HCT116 (cell line): Measurements from ENCODE around the gene SMIM11.

Experiments
- EZH2 ChIP-seq: fragments of 200-600 bp; sonication (generic); IDR thresholded peaks from 2 replicates; pipeline ENCODE4 v1.6.1; 2017; ENCODE audit warnings: antibody characterized with exemption, mixed run types
- POLR2A ChIP-seq: IDR thresholded peaks from 2 replicates; pipeline ENCODE4 v1.7.0; 2011; ENCODE audit warnings: borderline replicate concordance; ENCODE audit not compliant: insufficient read depth, insufficient read length; ENCODE audit errors: extremely low read depth
- POLR2AphosphoS5 ChIP-seq: IDR thresholded peaks from 2 replicates; pipeline ENCODE4 v1.6.1; 2011; ENCODE audit warnings: mild to moderate bottlenecking, low read depth, low read length, moderate library complexity
- RAD21 ChIP-seq: IDR thresholded peaks from 2 replicates; pipeline ENCODE4 v1.6.1; 2012; ENCODE audit warnings: low read depth, mild to moderate bottlenecking
- SRF ChIP-seq: IDR thresholded peaks from 2 replicates; pipeline ENCODE4 v1.6.1; 2012; ENCODE audit warnings: low read depth
- ZFX ChIP-seq: fragments of 450-650 bp; IDR thresholded peaks from 2 replicates; pipeline ENCODE4 v1.6.1; 2017
- TF ChIP-seq, protein P1 (sequence below), 3 experiments: fragments of 200-600 bp in 1 of 3; sonication (generic) in 1 of 3; IDR thresholded peaks in 2 of 3; conservative IDR thresholded peaks in 1 of 3; 2 replicates each; pipeline ENCODE4 v1.5.1; 2012 to 2017; ENCODE audit warnings: low read depth in 2 of 3, low read length in 2 of 3, antibody characterized with exemption in 1 of 3, borderline replicate concordance in 1 of 3, control low read depth in 1 of 3, mild to moderate bottlenecking in 1 of 3, mixed read lengths in 1 of 3, mixed run types in 1 of 3, moderate library complexity in 1 of 3; ENCODE audit not compliant: insufficient read depth in 1 of 3
- TF ChIP-seq, protein P2 (sequence below): IDR thresholded peaks from 2 replicates; pipeline ENCODE4 v1.6.1; 2012

DNA sequence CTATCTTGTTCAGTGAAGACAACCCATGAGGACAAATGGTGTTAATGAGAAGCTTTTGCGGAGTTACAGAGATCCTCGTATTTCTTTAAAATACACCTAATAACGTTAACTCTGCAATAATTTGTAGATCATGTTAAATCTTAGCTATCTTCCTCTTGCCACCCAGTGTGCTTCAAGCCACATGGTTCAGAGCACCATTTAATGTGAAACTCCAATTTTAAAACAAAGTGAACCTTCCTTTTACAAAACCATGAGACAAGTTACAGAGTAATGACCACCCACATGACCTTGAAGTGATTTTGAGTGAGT, 13.2 kb upstream of the SMIM11 start:
- no peak for TF ChIP-seq POLR2A
- TF ChIP-seq, protein P1, sequence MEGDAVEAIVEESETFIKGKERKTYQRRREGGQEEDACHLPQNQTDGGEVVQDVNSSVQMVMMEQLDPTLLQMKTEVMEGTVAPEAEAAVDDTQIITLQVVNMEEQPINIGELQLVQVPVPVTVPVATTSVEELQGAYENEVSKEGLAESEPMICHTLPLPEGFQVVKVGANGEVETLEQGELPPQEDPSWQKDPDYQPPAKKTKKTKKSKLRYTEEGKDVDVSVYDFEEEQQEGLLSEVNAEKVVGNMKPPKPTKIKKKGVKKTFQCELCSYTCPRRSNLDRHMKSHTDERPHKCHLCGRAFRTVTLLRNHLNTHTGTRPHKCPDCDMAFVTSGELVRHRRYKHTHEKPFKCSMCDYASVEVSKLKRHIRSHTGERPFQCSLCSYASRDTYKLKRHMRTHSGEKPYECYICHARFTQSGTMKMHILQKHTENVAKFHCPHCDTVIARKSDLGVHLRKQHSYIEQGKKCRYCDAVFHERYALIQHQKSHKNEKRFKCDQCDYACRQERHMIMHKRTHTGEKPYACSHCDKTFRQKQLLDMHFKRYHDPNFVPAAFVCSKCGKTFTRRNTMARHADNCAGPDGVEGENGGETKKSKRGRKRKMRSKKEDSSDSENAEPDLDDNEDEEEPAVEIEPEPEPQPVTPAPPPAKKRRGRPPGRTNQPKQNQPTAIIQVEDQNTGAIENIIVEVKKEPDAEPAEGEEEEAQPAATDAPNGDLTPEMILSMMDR (IDR thresholded peaks at IDR 0.05 in 2 of 3, conservative IDR thresholded peaks at IDR 0.05 in 1 of 3; ENCODE audit: borderline replicate concordance in 1 of 3, insufficient read depth in 1 of 3, low read depth in 2 of 3, low read length in 2 of 3): no peak
- no peak for TF ChIP-seq RAD21
- TF ChIP-seq POLR2AphosphoS5: no peak
- no peak for TF ChIP-seq EZH2
- TF ChIP-seq, protein P2, sequence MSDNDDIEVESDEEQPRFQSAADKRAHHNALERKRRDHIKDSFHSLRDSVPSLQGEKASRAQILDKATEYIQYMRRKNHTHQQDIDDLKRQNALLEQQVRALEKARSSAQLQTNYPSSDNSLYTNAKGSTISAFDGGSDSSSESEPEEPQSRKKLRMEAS: no peak
- TF ChIP-seq SRF: no peak
- TF ChIP-seq ZFX: no peak
